GM18909 (cell line): ENCODE data around the gene CFAP54.
A peak's percentile ranks its signal among the peaks of the same experiment; 100 is the strongest.

Experiments used
- ATAC-seq: cut with Tn5 transposase; IDR thresholded peaks from one replicate; pipeline ENCODE4 v1.9.1; 2021; ENCODE audit warnings: mild to moderate bottlenecking; ENCODE audit not compliant: unreplicated experiment, poor library complexity

CFAP54 gene

DNA sequence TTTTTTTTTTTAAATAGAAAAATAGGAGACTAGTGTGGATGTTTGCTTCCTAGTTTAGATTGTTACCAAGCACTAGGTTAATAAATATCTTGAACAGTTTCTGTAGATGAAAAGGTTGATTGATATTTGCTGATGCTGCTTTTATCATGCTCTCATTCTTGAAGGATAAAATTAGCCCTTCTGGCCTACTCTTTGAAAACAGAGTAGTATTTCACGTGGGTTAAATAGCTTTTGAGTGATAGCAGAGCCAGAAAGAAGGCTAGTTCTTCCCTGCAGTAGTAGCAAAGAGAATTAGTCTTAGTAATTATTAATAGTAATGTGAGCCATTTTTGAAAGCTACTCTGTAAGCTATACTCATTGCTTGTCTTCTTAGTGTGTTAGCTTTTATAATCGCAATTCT, 422.9 kb downstream of the CFAP54 start:
- ATAC-seq = no peak

DNA sequence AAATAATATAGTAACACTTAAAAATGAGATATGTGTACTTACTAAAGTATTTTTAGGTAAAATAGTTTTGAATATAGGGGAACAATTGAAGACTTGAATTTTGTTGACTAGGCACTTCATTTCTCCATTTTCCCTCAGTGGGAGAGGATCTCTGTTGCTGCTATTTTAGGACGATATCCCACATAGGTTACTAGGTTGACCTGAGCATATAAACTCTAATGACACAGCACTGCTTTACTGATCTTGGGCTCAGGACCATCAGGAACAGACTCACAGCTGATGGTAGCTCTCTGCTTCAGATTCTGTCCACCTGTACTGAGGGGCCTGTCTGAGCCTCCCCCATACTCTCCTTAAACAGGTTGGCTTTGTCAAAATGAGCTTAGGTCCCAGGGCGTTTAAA, 423.6 kb downstream of the CFAP54 start:
- ATAC-seq = no peak

- ATAC-seq = peak; percentile 40
These were observed 430.3 kb downstream of the CFAP54 start for GRCh38 chr12:96919510-96920210.
